ENCODE data around the gene SCMH1.

DNA sequence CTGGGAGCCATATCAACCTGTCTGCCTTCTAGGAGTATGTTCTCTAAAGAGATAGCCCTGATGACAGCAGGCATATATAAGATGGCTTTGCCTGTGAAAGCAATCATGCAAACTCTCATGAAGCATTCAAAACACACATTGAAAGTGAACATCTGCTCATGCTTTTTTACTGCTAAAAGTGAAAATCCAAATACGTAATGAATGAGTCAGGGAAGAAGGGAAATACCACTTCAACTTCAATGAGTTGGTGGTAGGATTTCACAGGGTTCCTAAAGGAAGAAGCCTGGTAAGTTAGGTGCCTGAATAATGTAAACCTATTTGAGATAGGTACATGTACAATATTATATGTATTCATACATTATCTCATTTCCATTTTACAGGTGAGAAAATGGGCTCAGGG lies 170.1 kb downstream of the SCMH1 start:
- TF ChIP-seq, protein P1, sequence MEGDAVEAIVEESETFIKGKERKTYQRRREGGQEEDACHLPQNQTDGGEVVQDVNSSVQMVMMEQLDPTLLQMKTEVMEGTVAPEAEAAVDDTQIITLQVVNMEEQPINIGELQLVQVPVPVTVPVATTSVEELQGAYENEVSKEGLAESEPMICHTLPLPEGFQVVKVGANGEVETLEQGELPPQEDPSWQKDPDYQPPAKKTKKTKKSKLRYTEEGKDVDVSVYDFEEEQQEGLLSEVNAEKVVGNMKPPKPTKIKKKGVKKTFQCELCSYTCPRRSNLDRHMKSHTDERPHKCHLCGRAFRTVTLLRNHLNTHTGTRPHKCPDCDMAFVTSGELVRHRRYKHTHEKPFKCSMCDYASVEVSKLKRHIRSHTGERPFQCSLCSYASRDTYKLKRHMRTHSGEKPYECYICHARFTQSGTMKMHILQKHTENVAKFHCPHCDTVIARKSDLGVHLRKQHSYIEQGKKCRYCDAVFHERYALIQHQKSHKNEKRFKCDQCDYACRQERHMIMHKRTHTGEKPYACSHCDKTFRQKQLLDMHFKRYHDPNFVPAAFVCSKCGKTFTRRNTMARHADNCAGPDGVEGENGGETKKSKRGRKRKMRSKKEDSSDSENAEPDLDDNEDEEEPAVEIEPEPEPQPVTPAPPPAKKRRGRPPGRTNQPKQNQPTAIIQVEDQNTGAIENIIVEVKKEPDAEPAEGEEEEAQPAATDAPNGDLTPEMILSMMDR (conservative IDR thresholded peaks at IDR 0.05; ENCODE audit: low read length), result no peak
- TF ChIP-seq EZH2phosphoT487 (IDR thresholded peaks at IDR 0.05; ENCODE audit: borderline replicate concordance, low read depth, low read length), result no peak

Data from OCI-LY7 (cell line).